CD14-positive monocyte (primary cell): Measurements from ENCODE around the gene ACTRT2. TPM values are rescaled to one million over a fixed set of nuclear protein-coding genes. Genes with fewer than 3 reads are reported as not detected.

Experiments
- DNase-seq, 3 donors: peaks; one replicate each; pipeline ENCODE4 v3.0.0-alpha.2; 2011 to 2022
- H2AFZ ChIP-seq: 2 replicates; pipeline ENCODE4 v1.6.0; 2012; ENCODE audit warnings: mild to moderate bottlenecking, low read depth, low read length, inconsistent platforms; ENCODE audit not compliant: insufficient read depth, poor library complexity, severe bottlenecking
- H3K27ac ChIP-seq, 2 donors: 1 replicate in 1 of 2; 2 replicates in 1 of 2; pipeline ENCODE4 v1.5.1; 2012 to 2013; ENCODE audit warnings: low read length in 2 of 2, control low read depth in 1 of 2, inconsistent platforms in 1 of 2, low read depth in 1 of 2, mild to moderate bottlenecking in 1 of 2
- H3K27me3 ChIP-seq, 2 donors: one replicate each; pipeline versions ENCODE4 v1.6.0 to v1.6.1; 2011 to 2013; ENCODE audit warnings: low read length in 2 of 2; ENCODE audit not compliant: control insufficient read depth in 2 of 2, insufficient read depth in 2 of 2
- H3K36me3 ChIP-seq, 2 donors: replicated peaks in 1 of 2; 1 replicate in 1 of 2; 2 replicates in 1 of 2; pipeline versions ENCODE4 v1.5.1 to v1.6.1; 2012 to 2013; ENCODE audit warnings: low read length in 2 of 2, control low read depth in 1 of 2, inconsistent platforms in 1 of 2, mild to moderate bottlenecking in 1 of 2; ENCODE audit not compliant: insufficient read depth in 2 of 2, control insufficient read depth in 1 of 2
- H3K4me1 ChIP-seq, 2 donors: 1 replicate in 1 of 2; 2 replicates in 1 of 2; pipeline versions ENCODE4 v1.5.1 to v1.6.1; 2012 to 2013; ENCODE audit warnings: low read length in 2 of 2, control low read depth in 1 of 2, inconsistent platforms in 1 of 2, mild to moderate bottlenecking in 1 of 2, moderate library complexity in 1 of 2; ENCODE audit not compliant: insufficient read depth in 2 of 2, control insufficient read depth in 1 of 2
- H3K4me2 ChIP-seq: replicated peaks from 2 replicates; pipeline ENCODE3; 2012; ENCODE audit warnings: low read length, moderate library complexity, mild to moderate bottlenecking; ENCODE audit not compliant: poor library complexity, severe bottlenecking; ENCODE audit errors: extremely low read depth
- H3K4me3 ChIP-seq, 3 experiments: fragments of 200-600 bp in 1 of 3; sonication (generic) in 1 of 3; replicated peaks in 1 of 3; 1 replicate in 2 of 3; 2 replicates in 1 of 3; pipeline ENCODE4 v1.5.1; 2011 to 2013; ENCODE audit warnings: low read length in 3 of 3, mild to moderate bottlenecking in 3 of 3, control low read depth in 2 of 3, low read depth in 2 of 3, inconsistent platforms in 1 of 3, moderate library complexity in 1 of 3
- H3K79me2 ChIP-seq: 2 replicates; pipeline ENCODE4 v1.6.0; 2012; ENCODE audit warnings: mild to moderate bottlenecking, control low read depth, inconsistent platforms, low read length, moderate library complexity; ENCODE audit not compliant: insufficient read depth
- H3K9ac ChIP-seq: 2 replicates; pipeline ENCODE4 v1.6.0; 2017; ENCODE audit warnings: low read length, mild to moderate bottlenecking; ENCODE audit not compliant: insufficient read depth, poor library complexity, severe bottlenecking
- H3K9me3 ChIP-seq, 2 donors: replicated peaks in 1 of 2; 1 replicate in 1 of 2; 2 replicates in 1 of 2; pipeline versions ENCODE4 v1.5.1 to v1.6.1; 2012 to 2013; ENCODE audit warnings: low read length in 2 of 2, control low read depth in 1 of 2; ENCODE audit not compliant: control insufficient read depth in 1 of 2, insufficient read depth in 1 of 2
- H4K20me1 ChIP-seq: 2 replicates; pipeline ENCODE4 v1.6.0; 2012; ENCODE audit warnings: mild to moderate bottlenecking, low read length, control low read depth, moderate library complexity; ENCODE audit not compliant: insufficient read depth
- H3K27ac Mint-ChIP-seq, 7 donors: one replicate each; pipeline ENCODE4 v1.8.0; 2020; ENCODE audit warnings: mild to moderate bottlenecking in 7 of 7, mixed read lengths in 7 of 7, moderate library complexity in 6 of 7, inconsistent platforms in 2 of 7
- H3K27me3 Mint-ChIP-seq, 3 donors: one replicate each; pipeline ENCODE4 v1.8.0; 2021 to 2022; ENCODE audit warnings: low read depth in 3 of 3, mild to moderate bottlenecking in 3 of 3, mixed read lengths in 3 of 3, moderate library complexity in 3 of 3, inconsistent platforms in 1 of 3
- H3K36me3 Mint-ChIP-seq, 2 donors: one replicate each; pipeline ENCODE4 v1.8.0; 2020; ENCODE audit warnings: mixed read lengths in 2 of 2, inconsistent platforms in 1 of 2, mild to moderate bottlenecking in 1 of 2
- H3K4me1 Mint-ChIP-seq: one replicate; pipeline ENCODE4 v1.8.0; 2020; ENCODE audit warnings: mild to moderate bottlenecking, mixed read lengths
- H3K4me3 Mint-ChIP-seq, 2 donors: one replicate each; pipeline ENCODE4 v1.8.0; 2020; ENCODE audit warnings: mild to moderate bottlenecking in 2 of 2, mixed read lengths in 2 of 2, moderate library complexity in 1 of 2
- H3K9me3 Mint-ChIP-seq, 7 donors: one replicate each; pipeline ENCODE4 v1.8.0; 2020 to 2022; ENCODE audit warnings: mixed read lengths in 7 of 7, mild to moderate bottlenecking in 6 of 7, moderate library complexity in 6 of 7, inconsistent platforms in 2 of 7
- CTCF ChIP-seq: fragments of 200-600 bp; IDR thresholded peaks from one replicate; pipeline ENCODE4 v1.8.0; 2022; ENCODE audit warnings: antibody characterized with exemption, mild to moderate bottlenecking
- WGBS: methylation state at CpG from one replicate; pipeline ENCODE4 v1.1.5; 2013; ENCODE audit warnings: missing lambda C conversion rate; ENCODE audit not compliant: insufficient coverage; 5-methylcytosine and 5-hydroxymethylcytosine counted together
- intact Hi-C, 2 donors: fragments of 100-400 bp; cut with micrococcal nuclease; formaldehyde crosslinking; loops; one replicate each; pipeline versions ENCODE4 v1.15.0 to v1.15.1; 2023
- polyA plus RNA-seq, 3 donors: library from polyadenylated mRNA; depleted of rRNA in 1 of 3; unstranded in 2 of 3; stranded (reverse) in 1 of 3; fragments of 300-500 nt in 2 of 3; fragments of >200 nt in 1 of 3; fragmentation: Illumina TruSeq in 2 of 3; gene quantifications; 1 replicate in 2 of 3; 2 replicates in 1 of 3; pipeline ENCODE4 v1.2.3, GENCODE V29; 2012 to 2021

The ACTRT2 gene
- polyA plus RNA-seq, 3 donors, result not detected

DNA sequence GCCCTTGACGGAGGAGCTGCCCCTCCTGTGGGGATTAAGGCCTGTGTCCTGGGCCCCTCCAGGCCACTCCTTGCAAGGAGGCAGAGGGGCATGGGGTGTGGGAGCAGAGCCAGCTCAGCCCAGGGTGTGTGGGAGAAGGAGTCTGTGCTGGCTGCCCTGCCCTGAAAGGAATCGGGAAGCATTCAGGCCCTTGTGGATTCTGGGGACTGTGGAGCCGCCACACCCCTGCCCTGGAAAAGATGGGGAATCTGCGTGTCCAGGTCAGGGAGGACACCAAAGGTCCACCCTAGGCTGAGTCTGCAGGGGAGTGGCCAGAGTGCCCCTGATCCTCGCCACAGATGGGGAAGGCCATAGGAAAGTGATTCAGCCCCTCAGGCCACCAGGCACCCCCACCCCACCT is 31.2 kb downstream of the ACTRT2 start:
- Histone ChIP-seq H3K4me1 (no peaks in the 10 kb centered on the region), H3K36me3 (no peaks in the 10 kb centered on the region), H3K4me3 (no peak overlapping the region), H2AFZ (no peak overlapping the region), H3K9ac (no peak overlapping the region), H3K27me3 (no peaks in the 10 kb centered on the region), H4K20me1 (no peaks in the 10 kb centered on the region), H3K9me3 (peaks cover 0 to 7% of the 10 kb centered on the region in 2 donors), H3K79me2 (no peaks in the 10 kb centered on the region), H3K27ac (no peak overlapping the region), H3K4me2 (no peak overlapping the region)
- Mint-ChIP-seq H3K27ac (no peak overlapping the region), H3K4me1 (no peaks in the 10 kb centered on the region), H3K4me3 (no peak overlapping the region), H3K9me3 (peaks cover 0 to 4% (median 2%) of the 10 kb centered on the region in 7 donors), H3K27me3 (peaks cover 0 to 13% (median 9%) of the 10 kb centered on the region in 3 donors), H3K36me3 (no peaks in the 10 kb centered on the region)
- 98% methylated on average over 5 of the region's 5 CpGs for WGBS
- no peak for TF ChIP-seq CTCF
- intact Hi-C loops, result no loop called here
- no peak for DNase-seq

GRCh38 chr1:3053366-3053980 is 32.2 kb downstream of the ACTRT2 start:
- no peaks in the 10 kb centered on the region for H3K4me1 ChIP-seq
- no peak for DNase-seq
- H3K9me3 Mint-ChIP-seq, result peaks cover 0 to 4% (median 2%) of the 10 kb centered on the region in 7 donors
- 100% methylated on average over 6 of the region's 9 CpGs for WGBS
- H3K27me3 ChIP-seq, result no peaks in the 10 kb centered on the region
- H4K20me1 ChIP-seq, result no peaks in the 10 kb centered on the region
- H3K9me3 ChIP-seq, result peaks cover 0 to 7% of the 10 kb centered on the region in 2 donors
- no peak overlapping the region for H3K27ac ChIP-seq
- no peak overlapping the region for H3K4me3 ChIP-seq
- no peak overlapping the region for H3K4me3 Mint-ChIP-seq
- intact Hi-C loops, result no loop called here
- H3K27me3 Mint-ChIP-seq, result peaks cover 0 to 12% (median 9%) of the 10 kb centered on the region in 3 donors
- no peaks in the 10 kb centered on the region for H3K4me1 Mint-ChIP-seq
- H3K27ac Mint-ChIP-seq, result peak overlapping the region in 1 of 7 donors; percentile 37
- no peaks in the 10 kb centered on the region for H3K36me3 ChIP-seq
- no peaks in the 10 kb centered on the region for H3K36me3 Mint-ChIP-seq
- H3K9ac ChIP-seq, result no peak overlapping the region
- no peak overlapping the region for H2AFZ ChIP-seq
- H3K79me2 ChIP-seq, result no peaks in the 10 kb centered on the region
- TF ChIP-seq CTCF, result no peak
- H3K4me2 ChIP-seq, result no peak overlapping the region
